Psoas muscle (tissue), 8 donors: ENCODE data around the gene EVX1. TPM values are rescaled to one million over a fixed set of nuclear protein-coding genes. Genes with fewer than 3 reads are reported as not detected.

Experiments
- ATAC-seq, 4 donors: fragments of 200-7000 bp; cut with Tn5 transposase; one replicate each; pipeline ENCODE4 v1.9.1; 2020; ENCODE audit warnings: moderate library complexity in 3 of 4, mild to moderate bottlenecking in 2 of 4
- DNase-seq, 2 donors: peaks; one replicate each; pipeline ENCODE4 v3.0.0-alpha.2; 2020
- H3K27ac ChIP-seq: fragments of 200-600 bp; one replicate; pipeline ENCODE4 v1.8.0; 2022
- H3K27me3 ChIP-seq, 3 donors: fragments of 200-600 bp in 1 of 3; one replicate each; pipeline versions ENCODE4 v1.6.1 to v1.8.0; 2013 to 2022; ENCODE audit warnings: low read length in 2 of 3, mild to moderate bottlenecking in 2 of 3, moderate library complexity in 1 of 3; ENCODE audit not compliant: insufficient read depth in 3 of 3
- H3K36me3 ChIP-seq, 2 donors: fragments of 200-600 bp in 1 of 2; one replicate each; pipeline versions ENCODE4 v1.6.1 to v1.8.0; 2013 to 2022; ENCODE audit warnings: low read depth in 1 of 2, mild to moderate bottlenecking in 1 of 2, moderate library complexity in 1 of 2; ENCODE audit not compliant: insufficient read depth in 1 of 2
- H3K4me1 ChIP-seq: fragments of 200-600 bp; one replicate; pipeline ENCODE4 v1.8.0; 2022
- H3K4me3 ChIP-seq: fragments of 200-600 bp; one replicate; pipeline ENCODE4 v1.8.0; 2022; ENCODE audit warnings: mild to moderate bottlenecking
- H3K9me3 ChIP-seq: fragments of 200-600 bp; one replicate; pipeline ENCODE4 v1.8.0; 2022
- CTCF ChIP-seq: fragments of 200-600 bp; IDR thresholded peaks from one replicate; pipeline ENCODE4 v1.8.0; 2022; ENCODE audit warnings: antibody characterized with exemption
- WGBS, 3 donors: extraction: QIAGEN DNeasy Blood & Tissue Kit; methylation state at CpG; one replicate each; pipeline versions ENCODE4 v1.1.6 to v1.1.7; 2013; 5-methylcytosine and 5-hydroxymethylcytosine counted together
- intact Hi-C, 2 donors: fragments of 100-400 bp; cut with DNase I; formaldehyde crosslinking; loops; one replicate each; pipeline versions ENCODE4 v1.11.0 to v1.14.2; 2022
- polyA plus RNA-seq, 3 donors: library from polyadenylated mRNA; stranded (reverse); fragments of 200-250 nt; gene quantifications; one replicate each; pipeline ENCODE4 v1.2.3, GENCODE V29; 2013
- total RNA-seq, 4 donors: library from RNA; stranded (reverse); fragmentation: NEBNext Ultra II Directional in 2 of 4; extraction: Animal tissue kit (Norgen Biotek cat#: 25700) in 2 of 4; gene quantifications; one replicate each; pipeline versions ENCODE4 v1.2.1 to v1.2.4, GENCODE V29; 2021 to 2023
- donor health status: healthy with polysubstance abuse.
- donor health status: DM: no; HTN: no; CAD: no; lungs with moderate emphysema.
- donor health status: Bipolar disorder and iron deficiency.
- donor health status: healthy.
- donor health status: DM: yes; HTN: yes; CAD: no.
- donor health status: DM: no; HTN: no; CAD: no.
- donor health status: DM: no; HTN: no; CAD: no.
- donor health status: DM: yes; HTN: yes; CAD: no.

The EVX1 gene
- total and polyA plus RNA-seq, 7 donors, result not detected

GRCh38 chr7:27295236-27295635 lies 52.6 kb downstream of the EVX1 start:
- DNase-seq (no peak), ATAC-seq (no peak)
- no peak for TF ChIP-seq CTCF
- intact Hi-C loops, result no loop called here
- H3K27ac ChIP-seq, result no peak overlapping the region
- 78 to 82% (median 79%) methylated on average over 2 of the region's 2 CpGs for WGBS, 3 donors
- H3K36me3 ChIP-seq, result no peaks in the 10 kb centered on the region
- H3K27me3 ChIP-seq, result no peaks in the 10 kb centered on the region
- H3K4me3 ChIP-seq, result no peak overlapping the region
- H3K9me3 ChIP-seq, result no peaks in the 10 kb centered on the region
- no peaks in the 10 kb centered on the region for H3K4me1 ChIP-seq

GRCh38 chr7:27297356-27297755 lies 54.8 kb downstream of the EVX1 start:
- Histone ChIP-seq H3K27ac (no peak overlapping the region), H3K4me1 (peaks cover 4% of the 10 kb centered on the region), H3K9me3 (no peaks in the 10 kb centered on the region), H3K4me3 (no peak overlapping the region), H3K36me3 (no peaks in the 10 kb centered on the region), H3K27me3 (no peaks in the 10 kb centered on the region)
- intact Hi-C loops, result no loop called here
- WGBS, 3 donors, result 63 to 75% (median 70%) methylated on average over 8 of the region's 8 CpGs
- no peak for TF ChIP-seq CTCF
- DNase-seq, result no peak
- ATAC-seq, result no peak

Other genes starting within 250 kb of the EVX1 start
- gene HOXA1, start 146.8 kb upstream of the EVX1 start, total RNA-seq, result under 1 TPM in 2 of 4 donors, not detected in 2; 0.17 to 0.21 TPM
- under 1 TPM; 0.03 to 0.22 (median 0.22) TPM for gene HOXA1, start 146.8 kb upstream of the EVX1 start, polyA plus RNA-seq
- 1 to 10 TPM in 1 of 4 donors, under 1 TPM in 3; 0.17 to 1.1 (median 0.53) TPM for gene HOXA2, start 140.1 kb upstream of the EVX1 start, total RNA-seq
- under 1 TPM; 0.23 to 0.42 (median 0.29) TPM for gene HOXA2, start 140.1 kb upstream of the EVX1 start, polyA plus RNA-seq
- gene HOXA4, start 112.0 kb upstream of the EVX1 start, total RNA-seq, result 10 to 100 TPM in 2 of 4 donors, 1 to 10 TPM in 2; 7.2 to 11.5 (median 9.1) TPM
- gene HOXA4, start 112.0 kb upstream of the EVX1 start, polyA plus RNA-seq, result 10 to 100 TPM in 2 of 3 donors, 1 to 10 TPM in 1; 6.8 to 20.8 (median 12.5) TPM
- gene HOXA5, start 99.1 kb upstream of the EVX1 start, total RNA-seq, result 10 to 100 TPM in 1 of 4 donors, 1 to 10 TPM in 3; 4.7 to 18.8 (median 8.1) TPM
- gene HOXA5, start 99.1 kb upstream of the EVX1 start, polyA plus RNA-seq, result 1 to 10 TPM; 2.6 to 7.6 (median 4.6) TPM
- 1 to 10 TPM; 2.5 to 3.7 (median 3.1) TPM for gene HOXA6, start 95.0 kb upstream of the EVX1 start, total RNA-seq
- 1 to 10 TPM in 2 of 3 donors, under 1 TPM in 1; 0.64 to 3.2 (median 1.5) TPM for gene HOXA6, start 95.0 kb upstream of the EVX1 start, polyA plus RNA-seq
- 1 to 10 TPM; 3.3 to 5.6 (median 4.2) TPM for gene HOXA3, start 90.2 kb upstream of the EVX1 start, total RNA-seq
- gene HOXA3, start 90.2 kb upstream of the EVX1 start, polyA plus RNA-seq, result 1 to 10 TPM in 1 of 3 donors, under 1 TPM in 2; 0.65 to 2.6 (median 0.97) TPM
- gene HOXA7, start 86.1 kb upstream of the EVX1 start, total RNA-seq, result 1 to 10 TPM; 4.7 to 8.4 (median 6.7) TPM
- gene HOXA7, start 86.1 kb upstream of the EVX1 start, polyA plus RNA-seq, result 10 to 100 TPM in 1 of 3 donors, 1 to 10 TPM in 2; 2.9 to 10.2 (median 6.2) TPM
- gene HOXA9, start 77.3 kb upstream of the EVX1 start, total RNA-seq, result 10 to 100 TPM in 1 of 4 donors, 1 to 10 TPM in 1, under 1 TPM in 1, not detected in 1; 0.81 to 19.9 (median 4.9) TPM
- gene HOXA9, start 77.3 kb upstream of the EVX1 start, polyA plus RNA-seq, result 10 to 100 TPM; 13.8 to 55.9 (median 18.2) TPM
- 10 to 100 TPM in 2 of 4 donors, under 1 TPM in 1, not detected in 1; 0.81 to 34.3 (median 19.2) TPM for gene HOXA10, start 68.5 kb upstream of the EVX1 start, total RNA-seq
- gene HOXA10, start 68.5 kb upstream of the EVX1 start, polyA plus RNA-seq, result 10 to 100 TPM; 17.2 to 77.5 (median 32.0) TPM
- 1 to 10 TPM in 1 of 4 donors, not detected in 3; 1.1 TPM for gene HOXA11, start 57.6 kb upstream of the EVX1 start, total RNA-seq
- gene HOXA11, start 57.6 kb upstream of the EVX1 start, polyA plus RNA-seq, result under 1 TPM; 0.08 to 0.90 (median 0.25) TPM
- under 1 TPM in 1 of 4 donors, not detected in 3; 0.06 TPM for gene HOXA13, start 42.7 kb upstream of the EVX1 start, total RNA-seq
- gene HOXA13, start 42.7 kb upstream of the EVX1 start, polyA plus RNA-seq, result under 1 TPM in 2 of 3 donors, not detected in 1; 0.01 to 0.08 TPM